HG03159 (cell line): ENCODE results near the gene SLX4IP.
"Not testable (repeated sequence)": the region's sequence is repeated elsewhere in the genome, so short reads cannot be mapped to it uniquely, and the experiment has no call there.

ENCODE experiments used
- ATAC-seq: cut with Tn5 transposase; IDR thresholded peaks from one replicate; pipeline ENCODE4 v1.9.1; 2021; ENCODE audit warnings: mild to moderate bottlenecking, moderate library complexity; ENCODE audit not compliant: unreplicated experiment

Gene SLX4IP

GRCh38 chr20:10595985-10596384 is 160.9 kb downstream of the SLX4IP start:
- no peak for ATAC-seq

- no peak for ATAC-seq
Observed at GRCh38 chr20:10596710-10597121, 161.6 kb downstream of the SLX4IP start.

- no peak for ATAC-seq
Observed at GRCh38 chr20:10597637-10598036, 162.5 kb downstream of the SLX4IP start.

- ATAC-seq = no peak
Observed at GRCh38 chr20:10602221-10602871, 167.2 kb downstream of the SLX4IP start.

GRCh38 chr20:10603378-10603777 is 168.3 kb downstream of the SLX4IP start:
- no peak for ATAC-seq

GRCh38 chr20:10603971-10604864 is 169.1 kb downstream of the SLX4IP start:
- ATAC-seq = no peak

- ATAC-seq = no peak
Observed at GRCh38 chr20:10604865-10605440, 169.8 kb downstream of the SLX4IP start.

GRCh38 chr20:10605547-10606195 is 170.6 kb downstream of the SLX4IP start:
- ATAC-seq = no peak

- ATAC-seq = no peak
Observed at GRCh38 chr20:10609276-10609675, 174.2 kb downstream of the SLX4IP start.

GRCh38 chr20:10609770-10610169 is 174.7 kb downstream of the SLX4IP start:
- ATAC-seq = no peak

GRCh38 chr20:10610251-10610650 is 175.1 kb downstream of the SLX4IP start:
- no peak for ATAC-seq

- no peak for ATAC-seq
Observed at GRCh38 chr20:10611357-10611756, 176.3 kb downstream of the SLX4IP start.

GRCh38 chr20:10613426-10613825 is 178.3 kb downstream of the SLX4IP start:
- not testable (repeated sequence) for ATAC-seq

- no peak for ATAC-seq
Observed at GRCh38 chr20:10613911-10614310, 178.8 kb downstream of the SLX4IP start.

- ATAC-seq = no peak
Observed at GRCh38 chr20:10616212-10616611, 181.1 kb downstream of the SLX4IP start.

GRCh38 chr20:10617549-10618133 is 182.5 kb downstream of the SLX4IP start:
- ATAC-seq = not testable (repeated sequence)

- ATAC-seq = no peak
Observed at GRCh38 chr20:10618611-10619245, 183.6 kb downstream of the SLX4IP start.

GRCh38 chr20:10619427-10619826 is 184.3 kb downstream of the SLX4IP start:
- ATAC-seq = no peak

GRCh38 chr20:10621149-10621548 is 186.0 kb downstream of the SLX4IP start:
- ATAC-seq = no peak

- no peak for ATAC-seq
Observed at GRCh38 chr20:10622657-10623418, 187.7 kb downstream of the SLX4IP start.
